Esophagus squamous epithelium (tissue), 5 donors: ENCODE measurements around the gene SLC34A1. TPM values are rescaled to one million over a fixed set of nuclear protein-coding genes. Genes with fewer than 3 reads are reported as not detected.
A peak's percentile ranks its signal among the peaks of the same experiment; 100 is the strongest.

Experiments
- DNase-seq: peaks from one replicate; lab custom pipeline; 2025; lab: John Stamatoyannopoulos, UW
- H3K27ac ChIP-seq, 4 donors: fragments of 200-600 bp; sonication (generic); one replicate each; pipeline ENCODE4 v1.5.1; 2016 to 2019; ENCODE audit warnings: mild to moderate bottlenecking in 1 of 4
- H3K27me3 ChIP-seq, 4 donors: fragments of 200-600 bp; sonication (generic); 1 replicate in 3 of 4; 2 replicates in 1 of 4; pipeline versions ENCODE4 v1.5.1 to v1.6.0; 2017 to 2021; ENCODE audit warnings: antibody characterized with exemption in 1 of 4
- H3K36me3 ChIP-seq, 3 donors: fragments of 200-600 bp; sonication (generic); one replicate each; pipeline ENCODE4 v1.5.1; 2016 to 2019
- H3K4me1 ChIP-seq, 3 donors: fragments of 200-600 bp; sonication (generic); one replicate each; pipeline ENCODE4 v1.5.1; 2017 to 2019
- H3K4me3 ChIP-seq, 4 donors: fragments of 200-600 bp; sonication (generic); 1 replicate in 3 of 4; 2 replicates in 1 of 4; pipeline ENCODE4 v1.5.1; 2016 to 2019; ENCODE audit warnings: mild to moderate bottlenecking in 2 of 4, moderate library complexity in 1 of 4
- H3K9me3 ChIP-seq, 3 donors: fragments of 200-600 bp; sonication (generic); one replicate each; pipeline ENCODE4 v1.5.1; 2016 to 2019
- CTCF ChIP-seq, 6 experiments: fragments of 450-650 bp in 4 of 6; fragments of 200-600 bp in 2 of 6; sonication (generic) in 2 of 6; IDR thresholded peaks; one replicate each; pipeline ENCODE4 v1.5.1; 2016 to 2019; ENCODE audit warnings: antibody characterized with exemption in 6 of 6, mild to moderate bottlenecking in 4 of 6, moderate library complexity in 4 of 6
- POLR2A ChIP-seq, 4 donors: fragments of 450-650 bp; IDR thresholded peaks; one replicate each; pipeline ENCODE4 v1.6.1; 2017; ENCODE audit warnings: antibody characterized with exemption in 4 of 4, mild to moderate bottlenecking in 4 of 4, moderate library complexity in 3 of 4
- WGBS, 2 donors: methylation state at CpG; one replicate each; pipeline ENCODE4 v1.1.5; 2018; 5-methylcytosine and 5-hydroxymethylcytosine counted together
- intact Hi-C: fragments of 100-400 bp; cut with DNase I; formaldehyde crosslinking; loops from one replicate; pipeline ENCODE4 v1.15.0; 2022
- total RNA-seq, 4 donors: library from RNA; depleted of rRNA; stranded (reverse); fragments of >200 nt; gene quantifications; one replicate each; pipeline ENCODE4 v1.1.0, GENCODE V29; 2016
- donor health status: DM: yes; HTN: yes; CAD: no.

SLC34A1 gene
- under 1 TPM; 0.15 to 0.47 (median 0.25) TPM for total RNA-seq

- H3K4me3 ChIP-seq = no peak within 1 kb of the TSS
- no peaks in the 10 kb centered on the region for H3K36me3 ChIP-seq
- 60 to 89% methylated on average over 2 to 4 of the region's 4 CpGs for WGBS, 2 donors
- peak within 1 kb of the TSS in 1 of 4 donors; percentile 31 for H3K27ac ChIP-seq
- no peaks in the 10 kb centered on the region for H3K9me3 ChIP-seq
- intact Hi-C loops = no loop called here
- peaks cover 13 to 75% (median 32%) of the 10 kb centered on the region in 3 donors for H3K4me1 ChIP-seq
- H3K27me3 ChIP-seq = peaks cover 0 to 11% (median 0%) of the 10 kb centered on the region in 4 donors
- no peak for DNase-seq
- no peak for TF ChIP-seq POLR2A (IDR thresholded peaks at IDR 0.05)
- no peak for TF ChIP-seq CTCF (IDR thresholded peaks at IDR 0.05)
Measured at GRCh38 chr5:177384134-177384533, at the start of gene SLC34A1. SLC34A1 (plus strand) TSS chr5:177384434; CDS start chr5:177385742, 1,308 bp downstream.

GRCh38 chr5:177334781-177335700, 49.2 kb upstream of the SLC34A1 start:
- Histone ChIP-seq H3K4me3 (no peak overlapping the region), H3K9me3 (no peaks in the 10 kb centered on the region), H3K36me3 (peaks cover 53 to 100% (median 73%) of the 10 kb centered on the region in 3 donors), H3K4me1 (peaks cover 0 to 13% (median 0%) of the 10 kb centered on the region in 3 donors), H3K27me3 (no peaks in the 10 kb centered on the region), H3K27ac (no peak overlapping the region)
- 84 to 89% methylated on average over 13 of the region's 21 CpGs for WGBS, 2 donors
- no peak for DNase-seq
- intact Hi-C loops = no loop called here
- TF ChIP-seq POLR2A (IDR thresholded peaks at IDR 0.05) = no peak
- no peak for TF ChIP-seq CTCF (IDR thresholded peaks at IDR 0.05)

- H3K4me3 ChIP-seq = no peak overlapping the region
Measured at GRCh38 chr5:177335701-177336065, 48.6 kb upstream of the SLC34A1 start.

GRCh38 chr5:177336112-177336511, 48.1 kb upstream of the SLC34A1 start:
- H3K4me1 ChIP-seq = peaks cover 0 to 20% (median 0%) of the 10 kb centered on the region in 3 donors
- 64 to 72% methylated on average over 12 of the region's 12 CpGs for WGBS, 2 donors
- H3K9me3 ChIP-seq = no peaks in the 10 kb centered on the region
- no peak for DNase-seq
- peaks cover 47 to 99% (median 71%) of the 10 kb centered on the region in 3 donors for H3K36me3 ChIP-seq
- no peaks in the 10 kb centered on the region for H3K27me3 ChIP-seq
- no peak overlapping the region for H3K4me3 ChIP-seq
- H3K27ac ChIP-seq = no peak overlapping the region
- intact Hi-C loops = no loop called here
- TF ChIP-seq CTCF (IDR thresholded peaks at IDR 0.05) (peak in 3 of 6 experiments; percentile 6 to 39 (median 11)), POLR2A (IDR thresholded peaks at IDR 0.05) (no peak)

More at GRCh38 chr5:177335701-177336065, 48.6 kb upstream of the SLC34A1 start:
- WGBS, 2 donors = 73 to 94% methylated on average over 2 to 5 of the region's 7 CpGs
- Histone ChIP-seq H3K4me1 (peaks cover 0 to 20% (median 0%) of the 10 kb centered on the region in 3 donors), H3K27me3 (no peaks in the 10 kb centered on the region), H3K36me3 (peaks cover 47 to 100% (median 71%) of the 10 kb centered on the region in 3 donors), H3K9me3 (no peaks in the 10 kb centered on the region), H3K27ac (no peak overlapping the region)
- TF ChIP-seq POLR2A (IDR thresholded peaks at IDR 0.05) = no peak
- no peak for TF ChIP-seq CTCF (IDR thresholded peaks at IDR 0.05)
- intact Hi-C loops = no loop called here
- no peak for DNase-seq
